GM12892 (cell line): Measurements from ENCODE around the gene UBXN6.

Experiments
- POLR2A ChIP-seq: IDR thresholded peaks from 2 replicates; pipeline ENCODE4 v1.6.1; 2011; ENCODE audit warnings: low read depth, low read length, control low read depth
- POLR2AphosphoS5 ChIP-seq: IDR thresholded peaks from 2 replicates; pipeline ENCODE4 v1.6.1; 2011; ENCODE audit warnings: low read depth, low read length, control low read depth
- TAF1 ChIP-seq: IDR thresholded peaks from 2 replicates; pipeline ENCODE4 v1.6.1; 2011; ENCODE audit warnings: low read depth, mild to moderate bottlenecking, control low read depth, low read length, borderline replicate concordance

- TF ChIP-seq POLR2AphosphoS5 (peak; percentile 66; the same call in 1 of the 2 replicates), POLR2A (peak; percentile 84; the same call in 1 of the 2 replicates), TAF1 (peak; percentile 66; the same call in 1 of the 2 replicates)
Observed at GRCh38 chr19:4400135-4400936, 57.3 kb downstream of the UBXN6 start, which contains the start of gene SH3GL1.
